ENCODE data around the gene ASTN2. TPM values are rescaled to one million over a fixed set of nuclear protein-coding genes. Genes with fewer than 3 reads are reported as not detected.

ASTN2 gene
- total RNA-seq, 4 donors from 2014 or later = 3.3 to 10.2 (median 6.3) TPM

DNA sequence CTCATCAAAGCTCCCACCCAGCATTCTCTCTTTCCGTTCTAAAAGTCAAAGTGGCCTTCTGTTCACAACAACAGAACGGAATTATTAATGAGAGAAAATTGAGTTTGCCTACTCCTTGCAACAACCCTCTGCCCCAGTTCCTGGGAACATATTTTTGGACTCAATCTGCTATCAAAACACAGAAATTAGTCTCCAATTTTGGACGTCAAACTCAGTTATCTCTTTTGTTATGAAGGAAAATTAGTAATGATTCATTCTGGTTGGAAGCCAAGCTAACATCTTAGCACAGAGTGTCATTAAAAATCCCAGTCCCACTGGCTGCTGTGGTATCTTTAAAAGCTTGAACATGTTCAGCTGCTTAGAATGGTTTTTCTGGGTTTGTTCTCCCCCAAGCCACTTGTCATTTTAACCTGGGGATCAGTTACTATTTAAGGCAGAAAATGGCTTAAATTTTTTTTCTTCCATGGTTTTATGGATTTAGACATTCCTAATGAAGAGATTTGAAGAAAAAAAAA lies 384.5 kb downstream of the ASTN2 start:
- H3K4me3 ChIP-seq = no peak overlapping the region
- no peaks in the 10 kb centered on the region for H3K27me3 ChIP-seq
- no peaks in the 10 kb centered on the region for H3K4me1 ChIP-seq
- H3K27ac ChIP-seq = no peak overlapping the region
- TF ChIP-seq, protein P1, sequence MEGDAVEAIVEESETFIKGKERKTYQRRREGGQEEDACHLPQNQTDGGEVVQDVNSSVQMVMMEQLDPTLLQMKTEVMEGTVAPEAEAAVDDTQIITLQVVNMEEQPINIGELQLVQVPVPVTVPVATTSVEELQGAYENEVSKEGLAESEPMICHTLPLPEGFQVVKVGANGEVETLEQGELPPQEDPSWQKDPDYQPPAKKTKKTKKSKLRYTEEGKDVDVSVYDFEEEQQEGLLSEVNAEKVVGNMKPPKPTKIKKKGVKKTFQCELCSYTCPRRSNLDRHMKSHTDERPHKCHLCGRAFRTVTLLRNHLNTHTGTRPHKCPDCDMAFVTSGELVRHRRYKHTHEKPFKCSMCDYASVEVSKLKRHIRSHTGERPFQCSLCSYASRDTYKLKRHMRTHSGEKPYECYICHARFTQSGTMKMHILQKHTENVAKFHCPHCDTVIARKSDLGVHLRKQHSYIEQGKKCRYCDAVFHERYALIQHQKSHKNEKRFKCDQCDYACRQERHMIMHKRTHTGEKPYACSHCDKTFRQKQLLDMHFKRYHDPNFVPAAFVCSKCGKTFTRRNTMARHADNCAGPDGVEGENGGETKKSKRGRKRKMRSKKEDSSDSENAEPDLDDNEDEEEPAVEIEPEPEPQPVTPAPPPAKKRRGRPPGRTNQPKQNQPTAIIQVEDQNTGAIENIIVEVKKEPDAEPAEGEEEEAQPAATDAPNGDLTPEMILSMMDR (IDR thresholded peaks at IDR 0.05) = no peak
- no peak for TF ChIP-seq POLR2A (IDR thresholded peaks at IDR 0.05)
- H3K9me3 ChIP-seq = no peaks in the 10 kb centered on the region
- no peak for DNase-seq
- no peaks in the 10 kb centered on the region for H3K36me3 ChIP-seq

DNA sequence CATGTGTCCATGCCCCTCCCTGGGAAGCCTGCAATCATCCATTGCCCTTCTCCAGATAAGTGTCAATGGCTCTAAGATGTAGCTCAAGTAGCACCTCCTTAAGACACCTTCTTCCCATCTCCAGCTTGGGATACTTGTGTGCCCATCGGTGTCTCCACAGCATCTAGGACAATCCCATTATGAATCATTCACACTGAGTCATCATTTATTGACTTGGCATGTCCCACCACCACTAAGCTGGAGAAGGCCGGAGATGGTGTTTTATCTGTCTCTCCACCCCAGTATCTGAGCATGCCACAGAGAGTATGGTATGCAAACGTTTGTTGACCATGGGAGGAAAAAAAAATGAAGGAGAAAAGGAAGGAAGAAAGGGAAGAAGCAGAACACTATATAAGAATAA lies 385.5 kb downstream of the ASTN2 start:
- H3K27ac ChIP-seq = no peak overlapping the region
- no peaks in the 10 kb centered on the region for H3K9me3 ChIP-seq
- no peak for DNase-seq
- H3K27me3 ChIP-seq = no peaks in the 10 kb centered on the region
- no peak for TF ChIP-seq POLR2A (IDR thresholded peaks at IDR 0.05)
- TF ChIP-seq, protein P1 (IDR thresholded peaks at IDR 0.05) = no peak
- no peaks in the 10 kb centered on the region for H3K4me1 ChIP-seq
- H3K4me3 ChIP-seq = no peak overlapping the region
- no peaks in the 10 kb centered on the region for H3K36me3 ChIP-seq

DNA sequence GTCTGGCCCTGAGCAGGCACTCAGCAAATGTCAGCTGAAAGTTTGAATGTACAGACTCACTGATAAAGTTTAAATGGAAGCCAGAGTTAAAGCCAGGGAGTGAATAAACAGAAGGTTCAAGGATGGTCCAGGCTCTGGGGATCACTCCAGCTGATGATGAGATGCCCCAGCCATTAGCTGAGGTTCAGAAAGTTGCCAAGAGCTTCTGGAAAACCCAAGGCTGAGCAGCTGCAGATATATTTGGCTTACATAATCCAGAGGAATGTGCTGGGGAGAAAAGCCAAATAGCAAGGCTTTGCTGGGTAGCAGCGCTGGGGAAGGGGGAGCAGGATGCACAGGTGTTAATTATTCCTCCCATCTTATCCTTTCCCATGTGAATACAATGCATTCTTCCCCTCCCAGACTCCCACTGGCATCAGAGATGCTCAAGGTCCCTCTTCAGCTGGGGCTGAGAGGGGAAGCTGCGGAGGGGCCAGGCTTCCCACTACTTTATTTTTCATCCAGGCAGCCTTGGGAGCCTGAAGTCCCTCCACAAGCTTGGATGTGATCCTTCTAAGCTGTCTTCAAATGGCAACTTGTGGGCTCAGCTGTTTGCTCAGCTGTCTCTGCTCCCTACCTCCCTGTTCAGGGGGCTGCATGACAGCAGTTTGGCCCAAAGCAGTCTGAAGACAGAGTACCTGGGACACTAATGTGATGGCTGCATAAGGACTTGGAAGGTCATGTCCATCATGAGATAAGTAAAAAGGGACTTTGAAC lies 386.6 kb downstream of the ASTN2 start:
- DNase-seq = no peak
- no peak overlapping the region for H3K27ac ChIP-seq

DNA sequence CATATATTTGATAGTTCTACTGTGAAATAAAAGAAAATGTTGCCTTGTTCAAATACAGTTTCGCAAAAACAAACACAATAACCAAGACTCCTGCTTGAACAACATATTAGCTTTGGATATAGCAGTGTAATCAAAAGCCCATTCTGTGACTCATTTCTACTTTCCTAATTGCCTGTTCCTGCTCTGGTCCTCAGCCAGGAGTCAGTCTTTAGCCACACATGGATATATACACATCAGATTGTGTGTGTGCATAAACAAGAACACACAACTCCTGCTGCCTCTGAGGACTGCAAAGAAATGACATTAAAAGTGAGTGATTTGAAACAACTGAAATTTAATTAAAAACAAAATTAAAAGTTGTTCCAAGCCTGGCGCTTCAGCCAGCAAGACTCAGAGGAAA lies 393.0 kb downstream of the ASTN2 start:
- H3K4me1 ChIP-seq = no peaks in the 10 kb centered on the region
- H3K27ac ChIP-seq = no peak overlapping the region
- no peaks in the 10 kb centered on the region for H3K36me3 ChIP-seq
- no peak for DNase-seq
- H3K4me3 ChIP-seq = no peak overlapping the region
- no peaks in the 10 kb centered on the region for H3K9me3 ChIP-seq
- H3K27me3 ChIP-seq = no peaks in the 10 kb centered on the region
- no peak for TF ChIP-seq POLR2A (IDR thresholded peaks at IDR 0.05)
- TF ChIP-seq, protein P1 (IDR thresholded peaks at IDR 0.05) = no peak

More for the DNA sequence above, 386.6 kb downstream of the ASTN2 start:
- H3K36me3 ChIP-seq = no peaks in the 10 kb centered on the region
- no peaks in the 10 kb centered on the region for H3K9me3 ChIP-seq
- H3K4me1 ChIP-seq = no peaks in the 10 kb centered on the region
- H3K4me3 ChIP-seq = no peak overlapping the region
- no peak for TF ChIP-seq POLR2A (IDR thresholded peaks at IDR 0.05)
- TF ChIP-seq, protein P1 (IDR thresholded peaks at IDR 0.05) = no peak
- no peaks in the 10 kb centered on the region for H3K27me3 ChIP-seq

DNA sequence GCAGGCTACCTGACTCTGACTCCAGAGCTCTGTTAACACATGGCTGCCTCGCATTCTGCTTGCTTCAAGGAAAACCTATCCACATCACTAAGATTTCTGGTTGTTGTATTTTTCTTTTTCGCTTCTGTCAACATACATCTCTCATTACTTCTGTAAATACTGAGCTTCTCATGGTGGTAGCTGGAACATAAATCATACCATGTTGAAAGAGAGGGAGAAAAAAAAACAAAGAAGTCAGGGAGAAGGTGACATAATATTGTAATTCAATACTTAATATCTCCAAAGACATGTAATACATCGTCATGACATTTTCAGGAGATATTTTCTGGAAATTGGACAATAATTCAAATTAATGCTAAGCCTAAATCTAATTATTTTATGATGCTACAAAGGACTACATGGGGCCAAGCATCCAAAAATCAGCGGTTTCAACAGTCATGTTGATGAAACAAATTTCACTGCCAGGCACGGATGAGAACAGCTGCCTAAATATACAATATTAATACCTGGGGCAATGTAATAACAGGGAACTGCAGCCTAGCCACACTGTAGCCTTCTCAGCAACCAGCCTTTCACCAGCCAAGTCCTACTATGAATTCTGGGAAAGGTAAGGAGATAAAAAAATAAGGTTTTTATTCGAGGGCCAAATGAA lies 395.8 kb downstream of the ASTN2 start:
- Histone ChIP-seq H3K27me3 (no peaks in the 10 kb centered on the region), H3K4me1 (no peaks in the 10 kb centered on the region), H3K36me3 (no peaks in the 10 kb centered on the region), H3K27ac (no peak overlapping the region), H3K9me3 (no peaks in the 10 kb centered on the region), H3K4me3 (no peak overlapping the region)
- TF ChIP-seq, protein P1 (IDR thresholded peaks at IDR 0.05) = no peak
- no peak for TF ChIP-seq POLR2A (IDR thresholded peaks at IDR 0.05)
- DNase-seq = no peak

Measured in Peyer's patch (tissue), 4 donors.